ENCODE data around the gene MYH15.

DNA sequence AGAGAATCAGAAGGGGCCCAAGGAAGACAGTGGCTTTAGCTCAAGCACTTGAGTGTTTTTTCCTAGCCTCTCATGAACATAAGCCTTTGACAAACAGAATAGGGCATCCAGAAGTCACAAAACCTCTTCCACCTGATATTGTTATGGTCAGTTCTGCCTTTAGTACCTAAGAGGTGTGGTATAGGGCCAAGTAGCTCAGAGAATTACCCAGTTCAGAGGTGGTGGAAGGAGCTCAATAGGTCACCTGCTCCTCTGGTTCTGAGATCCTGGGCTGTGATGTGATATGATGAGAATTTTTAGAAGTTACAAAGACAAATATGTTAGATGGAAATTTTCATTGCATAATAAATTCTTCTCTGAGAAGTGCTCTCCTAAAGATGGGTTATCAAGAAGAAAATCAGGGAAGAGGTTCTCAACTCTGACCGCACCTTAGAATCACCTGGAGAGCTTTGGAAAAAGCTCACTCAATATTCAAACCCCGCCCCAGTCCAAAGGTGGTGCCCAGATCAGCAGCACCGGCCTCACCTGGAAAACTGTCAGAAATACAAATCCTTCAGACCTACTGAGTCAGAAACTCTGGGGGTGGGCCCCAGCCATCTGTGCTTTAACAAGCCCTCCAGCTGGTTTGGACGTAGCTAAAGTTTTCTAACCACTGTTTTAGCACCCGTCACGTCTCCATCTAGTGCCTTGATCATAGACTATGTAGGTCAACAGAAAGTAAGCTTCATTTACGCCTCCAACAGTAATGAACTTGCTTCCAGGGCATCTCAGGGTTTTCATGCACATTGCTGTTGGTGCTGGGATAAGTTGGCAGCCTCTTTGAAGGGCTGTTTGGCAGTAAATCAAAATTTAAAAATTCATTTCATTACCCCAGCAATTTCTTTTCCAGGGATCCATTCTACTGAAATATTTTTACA lies 101.3 kb downstream of the MYH15 start:
- TF ChIP-seq, protein P1, sequence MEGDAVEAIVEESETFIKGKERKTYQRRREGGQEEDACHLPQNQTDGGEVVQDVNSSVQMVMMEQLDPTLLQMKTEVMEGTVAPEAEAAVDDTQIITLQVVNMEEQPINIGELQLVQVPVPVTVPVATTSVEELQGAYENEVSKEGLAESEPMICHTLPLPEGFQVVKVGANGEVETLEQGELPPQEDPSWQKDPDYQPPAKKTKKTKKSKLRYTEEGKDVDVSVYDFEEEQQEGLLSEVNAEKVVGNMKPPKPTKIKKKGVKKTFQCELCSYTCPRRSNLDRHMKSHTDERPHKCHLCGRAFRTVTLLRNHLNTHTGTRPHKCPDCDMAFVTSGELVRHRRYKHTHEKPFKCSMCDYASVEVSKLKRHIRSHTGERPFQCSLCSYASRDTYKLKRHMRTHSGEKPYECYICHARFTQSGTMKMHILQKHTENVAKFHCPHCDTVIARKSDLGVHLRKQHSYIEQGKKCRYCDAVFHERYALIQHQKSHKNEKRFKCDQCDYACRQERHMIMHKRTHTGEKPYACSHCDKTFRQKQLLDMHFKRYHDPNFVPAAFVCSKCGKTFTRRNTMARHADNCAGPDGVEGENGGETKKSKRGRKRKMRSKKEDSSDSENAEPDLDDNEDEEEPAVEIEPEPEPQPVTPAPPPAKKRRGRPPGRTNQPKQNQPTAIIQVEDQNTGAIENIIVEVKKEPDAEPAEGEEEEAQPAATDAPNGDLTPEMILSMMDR (IDR thresholded peaks at IDR 0.05): no peak
- no peak for TF ChIP-seq POLR2A (IDR thresholded peaks at IDR 0.05)

All from thyroid gland (tissue), 4 donors.